Activated T-cell treated with anti-CD3 and anti-CD28 coated beads for 1 hour (primary cell): ENCODE data around the gene NDST1.

Source experiments
- DNase-seq: peaks from one replicate; pipeline ENCODE4 v3.0.0-alpha.2; 2020; ENCODE audit warnings: low read depth

The NDST1 gene

DNA sequence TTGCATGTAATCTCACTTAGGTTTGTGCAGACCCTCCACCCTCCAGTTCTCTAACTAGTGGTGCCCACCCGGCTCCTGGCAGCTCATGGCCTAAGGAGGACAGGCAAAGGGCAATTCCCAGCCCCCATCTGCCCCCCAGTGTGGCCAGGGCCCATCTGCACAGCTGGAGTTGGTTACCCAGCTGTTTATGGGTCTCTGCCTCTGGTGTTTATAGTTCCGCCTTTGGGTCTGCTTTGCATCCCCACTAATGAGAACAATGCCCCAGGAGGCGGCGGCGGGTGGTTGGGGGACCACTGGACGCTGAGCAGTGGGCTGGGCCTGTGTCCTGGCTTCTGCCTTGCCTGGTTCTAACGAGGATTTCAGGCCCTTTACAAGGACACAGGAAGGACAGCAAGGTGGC lies 62.4 kb downstream of the NDST1 start:
- DNase-seq, result no peak

DNA sequence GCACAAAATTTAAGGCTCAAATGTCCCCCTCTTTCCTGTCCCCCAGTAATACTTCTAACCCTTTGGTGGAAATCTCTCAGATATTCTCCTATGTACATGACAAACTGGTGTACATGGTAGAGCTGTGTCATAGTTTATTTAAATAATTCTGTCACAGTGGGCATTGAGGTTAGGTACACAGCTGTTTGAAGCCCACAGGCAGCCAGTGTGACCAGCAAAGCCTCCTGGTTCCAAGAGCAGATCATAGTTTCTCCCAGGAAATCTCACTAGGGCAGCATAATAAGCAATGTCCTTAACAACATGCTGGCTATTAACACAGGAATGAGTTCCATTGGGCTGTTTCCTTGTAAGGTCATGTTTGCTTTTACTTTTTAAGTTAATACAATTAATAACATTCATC lies 63.9 kb downstream of the NDST1 start:
- DNase-seq, result no peak

DNA sequence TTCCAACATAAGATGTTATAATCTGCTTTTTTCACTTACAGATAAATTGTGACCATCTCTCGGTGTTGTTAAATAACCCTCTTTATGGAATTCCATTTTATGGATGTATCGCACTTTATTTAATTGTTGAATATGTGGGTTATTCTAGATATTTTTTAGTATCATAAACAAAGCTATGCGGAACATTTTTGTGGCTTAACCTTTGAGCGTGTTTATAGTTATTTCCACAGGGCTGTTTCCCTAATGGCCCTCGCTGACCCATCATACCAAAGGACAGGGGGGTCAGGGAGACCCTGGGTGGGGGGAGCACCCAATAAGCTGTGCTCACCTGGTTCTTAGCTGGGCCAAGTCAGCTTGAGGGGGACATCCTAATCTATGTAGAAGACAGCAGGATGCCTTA lies 65.3 kb downstream of the NDST1 start:
- DNase-seq, result no peak

DNA sequence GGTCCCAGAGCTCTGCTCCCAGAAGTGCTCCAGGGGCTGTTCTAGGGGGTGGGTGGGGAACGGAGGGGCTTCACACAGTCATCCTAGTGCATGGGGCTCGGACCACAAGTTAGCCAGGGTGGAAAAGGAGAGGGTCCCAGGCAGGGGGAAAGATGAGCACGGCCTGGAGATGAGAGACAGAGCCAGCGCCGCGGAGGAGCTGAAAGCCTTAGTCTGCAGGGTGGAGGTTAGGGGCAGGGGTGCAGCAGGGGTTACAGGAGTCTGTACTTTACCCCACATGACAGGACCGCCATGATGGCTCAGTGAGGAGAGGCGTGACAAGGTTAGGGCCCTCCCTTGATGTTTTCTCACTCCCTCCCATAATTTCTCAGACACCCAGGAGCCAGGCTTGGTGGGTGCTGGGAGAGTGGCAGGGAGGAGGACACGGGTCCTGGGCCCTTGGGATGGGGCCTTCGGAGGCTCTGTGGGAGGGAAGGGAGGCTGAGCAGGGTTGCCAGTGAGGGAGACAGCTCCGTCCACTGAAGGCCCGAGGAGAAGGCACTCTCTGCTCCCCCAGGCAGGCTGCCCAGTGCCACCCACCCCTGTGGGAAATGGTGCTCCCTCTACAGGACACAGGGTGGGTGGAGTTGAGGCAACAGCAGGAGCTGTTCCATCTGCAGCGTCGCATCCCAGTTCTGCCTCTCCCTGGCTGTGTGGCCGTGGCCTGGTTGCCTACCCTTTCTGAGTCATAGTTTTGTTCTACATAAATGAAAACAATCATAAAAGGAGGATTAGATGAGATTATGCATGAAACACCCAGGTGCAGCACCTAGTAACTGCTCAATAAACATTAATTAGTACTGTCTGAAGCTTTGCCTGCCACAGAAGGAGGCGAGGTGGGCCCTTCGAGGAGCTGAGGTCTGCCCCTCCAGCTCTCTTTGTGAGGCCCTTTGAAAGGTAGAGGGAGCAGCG lies 66.2 kb downstream of the NDST1 start:
- no peak for DNase-seq

DNA sequence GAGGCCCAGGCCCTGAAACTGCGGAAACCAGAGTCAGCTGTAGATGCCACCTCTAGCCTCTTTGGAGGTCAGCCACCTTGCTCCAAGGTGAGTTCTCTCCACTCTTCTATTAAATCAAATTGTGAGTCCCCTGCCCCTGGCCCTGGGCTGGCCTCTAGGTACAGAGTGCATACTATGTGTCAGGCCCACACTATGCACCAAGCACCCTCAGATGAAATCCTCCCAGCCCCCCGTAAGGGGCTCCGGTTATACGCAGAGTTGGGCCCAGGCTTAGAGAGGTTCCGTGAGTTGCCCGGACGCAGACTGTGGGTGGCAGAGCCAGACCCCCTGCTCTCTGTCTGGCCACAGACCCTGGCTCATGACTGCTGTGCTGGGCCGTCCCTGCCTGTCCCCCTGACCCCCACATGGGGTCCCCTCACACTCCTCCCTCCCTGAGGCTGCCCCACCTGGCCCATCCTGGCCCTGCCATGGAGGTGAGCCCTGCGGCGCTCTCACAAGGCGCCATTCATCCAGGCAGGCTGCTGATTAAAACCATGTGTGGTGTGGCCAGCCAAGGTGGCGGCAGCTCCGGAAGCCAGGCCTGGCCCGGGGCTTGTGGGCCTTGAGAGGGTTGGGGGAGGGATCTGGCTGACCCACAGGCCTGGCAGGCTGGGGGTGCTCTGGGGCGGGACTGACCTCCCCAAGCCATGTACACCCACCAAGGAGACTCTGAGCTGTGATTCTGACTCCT lies 67.1 kb downstream of the NDST1 start:
- no peak for DNase-seq

DNA sequence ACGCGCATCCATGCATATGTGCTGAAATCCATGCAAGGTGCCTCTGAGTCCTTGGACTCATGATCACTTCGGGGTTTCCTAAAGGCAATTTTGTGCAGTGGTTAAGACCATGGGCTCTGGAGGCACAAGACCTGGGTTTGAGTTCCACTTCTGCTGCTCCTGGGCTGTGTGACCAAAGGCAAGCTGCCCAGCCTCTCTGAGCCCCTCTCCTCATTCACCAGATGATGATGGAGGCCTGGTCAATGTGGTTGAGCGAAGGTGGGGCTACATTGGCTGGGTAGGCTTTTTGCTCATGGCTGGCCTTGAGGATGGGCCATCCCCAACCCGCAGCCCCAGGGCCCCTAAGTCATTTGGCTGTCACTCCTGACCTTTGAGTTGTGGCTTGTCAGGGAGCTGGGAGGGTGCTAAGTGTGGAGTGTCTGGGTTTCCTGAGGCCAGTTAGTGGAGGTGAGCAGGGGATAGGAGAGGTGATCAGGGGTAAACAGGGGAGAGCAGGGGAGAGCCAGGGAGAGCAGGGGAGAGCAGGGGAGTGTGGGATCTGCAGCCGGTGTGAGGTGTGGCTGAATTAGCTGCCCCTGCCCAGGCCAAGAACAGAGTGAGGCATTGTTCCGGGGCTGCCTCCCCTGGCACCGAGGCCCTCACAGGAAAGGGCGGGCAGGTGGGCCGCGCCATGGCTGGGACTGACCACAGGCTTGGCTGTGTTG lies 68.0 kb downstream of the NDST1 start:
- no peak for DNase-seq

DNA sequence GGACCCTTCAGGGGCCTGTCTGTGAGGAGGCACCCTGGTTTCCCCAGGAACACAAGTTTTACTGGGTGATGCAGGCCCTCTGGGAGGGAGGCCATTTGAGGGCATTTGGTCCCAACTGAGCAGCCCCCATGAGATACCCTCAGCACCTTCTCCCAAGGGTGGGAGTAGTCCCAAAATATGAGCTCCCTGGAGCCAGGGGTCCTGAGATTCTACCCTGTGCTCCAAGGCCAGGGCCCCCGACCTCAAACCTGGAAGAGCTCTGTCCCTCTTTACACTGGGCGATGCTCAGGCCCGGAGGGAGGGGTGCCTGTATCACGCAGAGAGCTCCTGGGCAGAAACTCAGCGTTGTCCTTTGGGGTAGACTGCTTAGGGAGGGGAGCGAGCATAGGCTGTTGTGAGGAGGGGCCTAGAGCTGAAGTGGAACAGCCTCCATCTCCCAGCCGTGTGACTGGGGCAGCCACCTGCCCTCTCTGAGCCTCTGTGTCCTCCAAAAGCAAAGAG lies 68.6 kb downstream of the NDST1 start:
- no peak for DNase-seq

DNA sequence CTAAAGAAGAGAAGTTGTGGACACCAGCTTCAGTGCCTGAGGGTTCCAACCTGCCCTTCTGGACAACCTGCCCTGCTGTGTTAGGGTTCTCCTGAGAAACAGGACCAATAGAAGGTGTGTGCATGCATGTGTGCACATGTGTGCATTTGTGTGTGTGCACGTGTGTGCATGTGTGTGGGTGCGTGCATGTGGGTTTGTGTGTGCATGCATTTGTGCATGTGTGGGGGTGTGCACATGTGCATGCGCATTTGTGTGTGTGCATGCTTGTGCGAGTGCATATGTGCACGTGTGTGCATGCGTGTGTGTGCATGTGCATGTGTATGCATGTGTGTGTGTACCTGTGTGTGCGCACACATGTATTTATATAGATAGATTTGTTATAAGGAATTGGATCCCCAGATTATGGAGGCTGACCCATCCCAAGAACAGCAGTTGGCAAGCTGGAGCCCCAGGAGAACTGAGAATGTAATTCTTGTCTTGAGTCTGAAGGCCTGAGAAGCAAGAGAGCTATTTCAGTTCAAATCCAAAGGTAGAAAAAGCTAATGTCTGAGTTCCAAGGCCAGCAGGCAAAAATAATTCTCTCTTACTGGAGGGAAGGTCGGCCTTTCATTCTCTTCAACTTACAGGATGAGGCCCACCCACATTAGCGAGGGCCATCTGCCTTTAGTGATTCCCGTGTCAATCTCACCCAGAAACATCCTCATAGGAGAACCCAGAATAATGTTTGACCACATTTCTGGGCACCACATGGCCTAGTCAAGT lies 69.6 kb downstream of the NDST1 start:
- DNase-seq, result no peak

DNA sequence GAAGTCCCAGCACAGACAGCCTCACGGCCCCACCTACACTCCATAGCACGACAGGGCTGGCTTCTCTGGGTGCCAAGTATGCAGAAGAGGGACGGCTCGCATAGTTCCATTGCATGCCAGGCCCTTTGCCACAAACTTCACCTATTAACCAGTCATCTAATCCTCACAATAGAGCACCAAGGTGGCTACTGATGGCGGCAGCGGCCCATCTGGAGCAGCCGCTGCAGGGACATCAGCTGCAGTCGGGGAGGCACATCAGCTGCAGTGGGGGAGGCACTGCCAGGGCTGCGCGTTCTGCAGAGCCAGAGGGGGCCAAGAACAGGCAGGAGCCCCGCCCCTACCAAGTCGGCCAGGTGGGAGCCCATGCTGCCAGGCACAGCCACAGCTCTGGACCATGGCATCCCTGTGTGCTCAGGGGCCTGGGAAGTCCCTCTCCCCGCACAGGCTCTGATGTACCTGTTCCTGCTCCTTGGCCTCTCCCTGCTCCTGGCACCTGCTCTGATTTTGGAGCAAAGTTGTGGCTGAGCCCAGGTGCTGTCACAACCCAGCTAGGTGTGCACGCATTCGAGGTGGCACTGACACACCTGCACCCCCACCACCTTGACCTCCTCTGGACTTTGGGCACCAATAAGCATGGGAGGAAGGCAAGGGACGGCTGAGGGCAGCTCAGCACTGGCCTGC lies 71.0 kb downstream of the NDST1 start:
- DNase-seq, result no peak

DNA sequence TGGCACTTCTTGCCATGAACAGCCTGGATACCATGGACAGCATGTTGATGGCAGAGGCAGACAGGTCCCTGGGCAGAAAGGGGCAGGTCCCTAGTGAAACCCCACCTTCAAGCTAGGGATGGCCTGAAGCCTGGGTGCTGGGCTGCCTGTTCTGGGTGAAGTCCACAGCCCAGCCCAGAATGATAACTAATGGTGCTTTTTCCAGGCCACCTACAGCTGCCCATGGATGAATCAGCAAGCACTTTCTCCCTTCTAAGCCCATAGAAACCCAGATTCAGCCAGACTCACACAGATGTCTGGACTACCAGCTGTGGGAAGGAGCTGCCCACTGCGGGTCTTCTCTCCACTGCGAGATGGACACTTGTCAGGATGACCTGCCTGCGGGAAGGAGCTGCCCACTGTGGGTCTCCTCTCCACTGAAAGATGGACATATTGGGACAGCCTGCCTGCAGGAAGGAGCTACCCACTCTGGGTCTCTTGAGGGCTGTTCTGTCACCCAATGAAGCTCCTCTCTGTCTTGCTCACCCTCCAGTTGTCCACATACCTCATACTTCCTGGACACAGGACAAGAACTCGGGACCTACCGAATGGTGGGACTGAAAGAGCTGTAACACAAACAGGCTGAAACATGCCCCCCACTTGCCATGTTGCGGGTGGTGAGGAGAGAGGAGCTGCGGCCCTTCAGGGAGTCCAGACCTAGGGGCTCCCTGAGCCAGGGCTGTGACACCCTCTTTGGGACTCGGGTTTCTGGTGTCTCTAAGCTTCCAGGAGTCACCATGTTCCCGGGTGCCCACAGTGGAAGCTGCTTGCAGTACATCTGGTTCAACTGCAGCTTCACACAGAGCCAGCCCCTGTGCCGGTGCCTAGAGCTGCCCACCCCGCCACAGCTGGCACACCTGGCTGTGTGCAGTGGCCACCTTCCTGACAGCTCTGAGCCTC lies 71.8 kb downstream of the NDST1 start:
- no peak for DNase-seq

DNA sequence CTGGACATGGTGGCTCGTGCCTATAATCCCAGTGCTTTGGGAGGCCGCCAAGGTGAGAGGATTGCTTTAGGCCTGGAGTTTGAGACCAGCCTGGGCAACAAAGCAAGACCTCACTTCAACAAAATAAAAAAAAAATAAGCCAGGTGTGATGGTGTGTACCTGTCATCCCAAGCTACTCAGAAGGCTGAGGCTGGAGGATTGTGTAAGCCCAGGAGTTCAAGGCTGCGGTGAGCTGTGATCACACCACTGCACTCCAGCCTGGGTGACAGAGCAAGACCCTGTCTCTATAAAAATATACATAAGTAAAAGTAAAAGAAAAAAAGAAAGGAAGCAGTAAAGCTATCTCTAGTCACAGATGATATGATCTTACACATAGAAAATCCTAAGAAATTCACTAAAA lies 73.0 kb downstream of the NDST1 start:
- no peak for DNase-seq

DNA sequence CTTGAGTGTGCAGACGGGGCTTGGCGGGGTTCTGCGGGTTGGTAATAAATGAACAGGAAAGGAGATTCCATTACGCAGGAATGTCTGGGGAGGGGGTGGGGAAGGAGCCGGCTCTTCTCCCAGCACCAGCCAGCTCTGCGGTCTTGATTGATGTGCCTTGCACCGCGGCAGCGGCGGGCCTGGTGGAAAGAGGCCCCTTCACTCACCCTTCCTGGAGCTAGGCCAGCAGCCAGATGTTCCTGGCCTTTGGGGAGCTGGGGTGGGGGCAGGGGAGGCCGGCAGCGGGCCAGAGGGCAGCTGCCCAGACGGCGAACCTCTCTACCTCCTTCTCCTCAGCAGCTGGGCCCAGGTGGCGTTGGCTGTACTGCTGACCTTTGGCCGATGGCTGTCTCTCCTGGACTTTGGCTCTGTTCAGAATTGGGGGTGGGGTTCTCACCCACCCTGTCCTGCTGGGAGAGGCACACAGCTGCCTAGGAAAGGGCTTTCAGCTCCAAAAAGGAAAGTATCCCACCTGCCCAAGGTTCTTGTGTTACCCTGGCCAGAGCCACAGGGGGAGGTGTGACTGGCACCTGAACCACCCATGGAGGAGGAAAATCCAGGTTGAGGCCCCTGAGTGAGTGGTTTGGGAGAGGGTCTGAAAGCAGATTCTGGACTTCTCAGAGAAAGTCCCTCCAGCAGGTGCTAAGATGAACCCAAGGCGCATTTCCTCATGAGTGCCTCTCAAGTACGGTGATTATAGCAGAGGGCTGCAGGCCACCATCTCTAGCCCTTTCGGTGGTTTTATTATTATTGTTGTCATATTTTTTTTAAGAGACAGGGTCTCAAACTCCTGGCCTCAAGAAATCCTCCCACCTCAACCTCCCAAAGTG lies 74.5 kb downstream of the NDST1 start:
- DNase-seq, result no peak

DNA sequence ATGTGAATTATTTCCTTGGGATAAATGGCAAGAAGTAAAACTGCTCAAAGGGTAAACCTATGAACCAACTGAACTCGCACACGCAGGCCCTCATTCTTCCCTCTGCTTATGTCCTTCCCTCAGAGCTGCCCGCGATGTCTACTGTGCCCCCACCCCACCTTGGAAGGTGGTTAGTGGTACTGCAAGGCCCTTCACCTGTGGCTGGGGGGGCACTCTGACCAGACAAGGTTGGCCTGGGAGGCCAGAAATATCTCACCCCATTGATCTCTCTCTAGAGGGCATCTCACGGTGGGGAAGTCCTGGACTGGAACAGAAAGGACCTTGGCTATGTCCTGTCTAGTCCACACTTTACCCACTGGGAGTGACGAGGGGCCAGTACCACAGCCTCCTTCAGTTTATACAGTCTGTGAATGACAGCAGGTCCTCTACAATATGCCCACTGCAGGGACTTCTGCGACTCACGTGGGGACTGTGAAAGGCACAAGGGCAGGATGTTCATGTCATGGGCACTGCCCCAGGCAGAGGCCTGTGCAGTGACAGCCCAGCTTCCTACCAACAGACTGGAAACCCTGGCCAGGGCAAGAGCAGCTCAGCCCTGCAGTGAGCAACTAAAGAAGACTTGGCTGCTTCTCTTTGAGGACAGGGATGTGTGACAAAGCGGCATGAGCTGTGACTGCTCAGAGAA lies 75.8 kb downstream of the NDST1 start:
- no peak for DNase-seq

DNA sequence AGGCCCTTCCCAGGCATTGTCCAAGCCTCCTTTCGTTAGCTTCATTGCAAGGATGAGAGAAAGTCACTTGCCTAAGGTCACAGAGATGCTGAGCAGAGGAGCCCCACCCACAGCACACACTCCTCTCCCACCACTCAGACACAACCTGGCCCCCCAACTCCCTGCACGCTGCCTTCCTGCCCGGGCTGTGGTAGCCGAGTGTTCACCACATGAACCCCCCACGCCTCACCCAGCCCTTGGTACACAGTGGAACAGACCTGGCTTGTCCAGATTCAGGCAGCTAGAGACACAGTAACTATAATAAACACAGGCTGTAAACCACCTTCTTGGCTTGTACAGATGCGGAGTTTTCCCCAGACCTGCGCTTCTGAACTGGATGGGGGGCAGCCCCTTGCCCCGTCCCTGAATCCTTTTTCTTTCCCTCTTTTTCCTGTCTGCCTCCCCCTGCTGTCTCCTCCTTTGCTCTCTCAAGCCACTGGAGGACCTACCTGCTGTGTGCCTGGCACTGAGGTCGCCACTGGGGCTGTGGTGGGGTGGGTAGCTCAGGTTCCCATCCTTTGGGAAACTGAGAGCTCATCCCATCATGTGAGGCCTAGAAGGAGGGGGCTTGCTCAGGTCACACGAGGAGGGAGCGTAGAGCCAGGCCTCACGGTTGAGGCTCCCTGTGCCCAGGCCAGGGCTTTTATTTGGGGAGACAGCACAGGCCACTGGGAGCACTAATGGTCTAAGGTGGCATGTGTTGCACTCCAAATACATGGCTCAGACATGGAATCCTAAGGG lies 76.8 kb downstream of the NDST1 start:
- no peak for DNase-seq

DNA sequence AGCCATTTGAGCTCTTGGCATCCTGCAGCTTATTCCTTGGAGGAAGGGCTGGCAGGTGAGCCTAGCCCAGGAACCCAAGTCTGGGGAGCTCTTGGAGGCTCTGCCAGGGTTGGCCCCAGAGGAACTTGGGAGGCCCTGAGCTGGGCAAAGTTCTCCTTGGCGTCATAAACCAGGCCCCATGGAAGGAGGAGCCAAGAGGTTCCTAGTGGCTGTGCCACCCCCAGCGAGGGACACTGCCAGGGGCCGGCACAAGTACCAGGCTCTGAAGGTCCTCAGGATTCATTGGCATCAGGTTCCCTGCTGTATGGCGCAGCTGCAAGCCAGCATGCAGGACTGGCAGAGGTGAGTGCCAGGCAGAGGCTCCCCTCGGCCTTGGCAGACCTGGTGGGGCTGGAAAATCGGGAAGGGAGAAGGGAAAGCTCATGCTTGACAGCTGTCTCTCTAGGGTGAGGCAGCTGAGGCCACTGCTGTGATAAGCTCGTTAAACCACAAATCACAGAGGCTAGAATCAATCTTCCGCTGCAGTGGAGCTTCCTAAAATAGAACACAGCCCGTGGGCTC lies 77.9 kb downstream of the NDST1 start:
- no peak for DNase-seq

DNA sequence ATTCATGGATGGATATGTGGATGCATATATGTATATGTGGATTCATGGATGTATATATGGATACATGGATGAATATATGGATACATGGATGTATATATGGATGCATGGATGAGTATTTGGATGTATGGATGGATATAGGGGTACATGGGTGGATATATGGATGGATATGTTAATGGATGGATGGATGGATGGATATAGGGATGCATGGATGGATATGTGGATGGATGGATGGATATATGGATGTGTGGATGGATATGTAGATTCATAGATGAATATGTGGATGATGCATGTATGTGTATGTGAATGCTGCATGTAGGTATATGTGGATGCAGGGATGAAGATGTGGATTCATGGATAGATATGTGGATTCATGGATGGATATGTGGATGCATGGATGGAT lies 79.1 kb downstream of the NDST1 start:
- DNase-seq, result no peak

DNA sequence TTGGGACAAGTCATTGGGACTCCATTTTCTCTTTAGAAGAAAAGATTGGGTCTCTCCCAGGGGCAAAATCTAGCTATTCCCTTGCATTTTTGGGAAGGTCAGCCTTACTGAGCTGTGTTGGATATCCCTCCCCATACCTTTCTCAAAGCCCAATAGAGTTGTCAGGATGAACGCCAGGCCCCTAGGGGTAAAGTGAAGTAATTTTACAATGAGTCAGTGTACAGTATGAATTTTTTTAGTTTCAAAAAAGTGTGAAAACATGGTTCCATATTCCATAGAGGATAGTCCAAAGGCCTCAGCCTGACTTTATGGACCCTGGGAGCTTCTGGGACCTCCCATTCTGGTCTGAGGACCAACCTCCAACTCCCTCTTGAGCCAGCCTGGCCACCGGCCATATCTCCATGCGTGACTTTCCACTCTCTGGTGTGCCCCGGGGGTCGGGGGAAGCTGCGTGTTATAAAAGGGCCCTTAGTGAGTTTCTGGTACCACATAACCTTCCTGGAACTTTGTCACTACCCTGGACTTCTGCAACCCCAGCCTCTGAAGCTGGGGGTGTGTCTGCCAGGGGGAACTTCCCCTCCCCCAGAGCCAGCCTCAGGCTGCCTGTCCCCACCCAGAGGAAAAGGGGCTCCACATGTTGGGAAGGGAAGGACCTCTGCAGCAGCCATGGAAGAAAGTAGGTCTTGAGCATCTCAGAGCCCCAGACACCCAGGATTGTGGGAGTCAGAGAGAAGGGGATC lies 80.1 kb downstream of the NDST1 start:
- DNase-seq, result no peak
